Measurements from ENCODE around the gene DIS3L2.

DIS3L2 gene

GRCh38 chr2:232234922-232235615 is 273.6 kb downstream of the DIS3L2 start:
- DNase-seq = no peak

DNA sequence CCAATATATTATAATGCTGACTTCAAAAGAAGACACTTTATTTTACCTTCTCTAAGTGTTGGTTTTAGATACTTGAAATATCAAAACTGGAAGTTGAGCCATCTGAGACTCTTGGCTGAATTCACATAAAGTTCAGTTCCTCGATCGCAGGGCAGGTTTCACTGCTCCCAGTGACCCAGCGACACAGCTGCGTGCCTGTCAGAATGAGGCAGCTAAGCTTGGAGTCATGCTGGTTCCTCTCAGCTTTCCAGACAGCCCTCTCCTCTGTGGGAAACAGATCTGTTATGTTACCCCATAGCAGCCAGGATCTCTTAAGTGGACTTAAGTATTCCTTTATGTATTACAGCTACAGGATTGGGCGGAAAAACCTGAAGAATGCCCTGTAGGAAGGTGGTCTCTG is 274.2 kb downstream of the DIS3L2 start:
- no peak for DNase-seq

- no peak for DNase-seq
Observed at GRCh38 chr2:232236200-232236599, 274.7 kb downstream of the DIS3L2 start.

GRCh38 chr2:232237464-232237863 is 276.0 kb downstream of the DIS3L2 start:
- DNase-seq = no peak

DNA sequence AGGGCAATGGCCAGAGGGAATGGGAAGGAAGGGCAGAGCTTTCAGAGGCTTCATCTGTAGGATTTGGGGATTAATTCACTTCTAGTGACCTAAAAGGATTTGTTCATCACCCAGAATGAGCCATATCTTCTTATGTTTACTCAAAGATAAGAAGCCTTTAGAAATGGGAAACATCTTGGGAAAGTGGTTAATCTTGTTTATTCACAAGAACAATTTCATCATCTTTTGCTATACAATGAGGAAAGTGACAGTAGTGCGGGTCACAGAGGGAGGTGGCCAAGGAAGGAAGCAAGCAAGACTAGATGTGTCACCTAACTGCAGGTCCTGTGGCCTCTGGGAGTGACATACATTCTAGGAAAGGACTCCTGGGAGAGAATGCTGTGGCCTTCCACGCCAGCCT is 276.6 kb downstream of the DIS3L2 start:
- no peak for DNase-seq

DNA sequence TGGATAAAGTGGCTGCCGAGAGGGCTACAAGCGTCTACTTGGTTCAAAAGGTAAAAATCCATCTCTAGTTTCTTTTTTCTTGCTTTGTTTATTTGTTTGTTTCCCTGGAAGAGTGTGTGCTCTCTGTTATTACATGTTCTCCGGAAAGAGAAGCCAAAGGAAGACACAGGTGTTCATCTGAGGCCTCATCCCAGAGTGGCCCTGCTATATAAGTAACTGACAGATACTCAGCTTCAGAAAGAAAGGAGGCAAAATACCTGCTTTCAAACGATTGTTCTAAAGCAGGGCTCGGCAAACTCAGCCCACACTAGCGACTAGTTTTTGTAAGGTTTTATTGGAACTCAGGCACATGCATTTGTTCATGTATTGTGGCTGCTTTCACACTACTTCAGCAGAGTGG is 277.1 kb downstream of the DIS3L2 start:
- DNase-seq = no peak

- no peak for DNase-seq
Observed at GRCh38 chr2:232239951-232240681, 278.6 kb downstream of the DIS3L2 start.

DNA sequence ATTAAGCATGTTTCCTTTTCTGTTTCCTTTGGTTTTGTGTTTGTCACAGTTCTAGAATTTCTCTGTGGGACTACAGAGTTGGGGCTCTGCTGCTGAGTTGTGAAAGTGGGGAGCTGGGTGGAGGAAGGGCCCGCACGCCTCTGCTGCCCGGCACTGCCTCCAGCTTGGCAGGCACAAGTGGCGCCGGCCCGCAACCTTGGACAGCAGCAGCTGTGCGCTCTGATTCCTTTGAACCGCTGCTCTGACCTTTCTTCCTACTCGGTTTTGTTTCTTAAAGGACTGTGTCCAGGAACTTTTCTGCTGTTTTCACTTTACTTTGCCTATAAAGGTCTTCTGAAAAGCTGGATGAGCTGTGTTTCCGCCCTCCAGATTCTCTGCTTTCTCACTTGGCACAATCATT is 279.4 kb downstream of the DIS3L2 start:
- no peak for DNase-seq

GRCh38 chr2:232242316-232242715 is 280.8 kb downstream of the DIS3L2 start:
- DNase-seq = no peak

- no peak for DNase-seq
Observed at GRCh38 chr2:232245111-232245510, 283.6 kb downstream of the DIS3L2 start.

GRCh38 chr2:232246245-232246644 is 284.7 kb downstream of the DIS3L2 start:
- DNase-seq = no peak

- no peak for DNase-seq
Observed at GRCh38 chr2:232249096-232249495, 287.6 kb downstream of the DIS3L2 start.

DNA sequence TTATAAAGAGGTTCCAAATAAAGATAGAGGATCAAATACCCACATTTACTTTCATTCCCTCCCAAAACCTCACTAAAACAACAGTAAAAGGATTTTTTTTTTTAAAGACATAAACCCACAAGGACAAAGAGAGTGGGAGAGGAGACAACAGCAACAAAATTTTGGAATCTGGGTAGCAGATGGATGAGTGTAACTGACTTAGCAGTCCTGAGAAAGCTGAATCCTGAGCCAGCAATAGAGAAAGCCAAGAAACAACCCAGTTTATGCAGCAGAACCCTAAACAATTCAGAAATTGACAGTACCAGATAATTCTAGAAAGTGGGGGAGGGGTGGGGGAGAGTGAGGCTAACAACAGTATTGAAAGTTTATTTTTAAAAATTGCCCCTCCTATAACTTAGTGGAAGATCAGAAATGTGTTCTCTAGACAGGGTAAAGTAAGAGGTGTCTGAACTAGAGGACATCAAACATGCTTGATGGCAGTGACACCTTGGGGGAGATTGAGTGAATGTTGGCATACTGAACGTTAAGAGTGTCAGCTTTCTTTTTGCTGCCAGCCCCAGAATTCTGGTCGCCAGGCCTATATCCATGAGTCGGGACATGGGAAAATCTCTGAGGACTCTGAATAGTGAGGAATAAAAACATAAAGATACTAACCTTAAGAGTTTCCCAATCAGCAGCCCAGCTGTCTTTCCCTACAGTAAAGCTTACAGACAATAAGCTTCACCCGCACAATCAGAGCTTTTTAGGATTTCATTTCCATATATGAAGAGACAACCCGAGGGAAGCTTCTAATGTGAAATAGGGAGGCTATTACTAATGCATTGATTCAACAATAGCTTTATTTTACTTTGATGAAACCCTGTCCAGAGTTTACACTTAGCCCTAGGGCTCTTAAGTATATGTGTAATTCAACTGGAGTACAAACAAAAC is 289.0 kb downstream of the DIS3L2 start:
- no peak for DNase-seq

- no peak for DNase-seq
Observed at GRCh38 chr2:232255033-232255432, 293.5 kb downstream of the DIS3L2 start.

- DNase-seq = no peak
Observed at GRCh38 chr2:232260075-232260474, 298.6 kb downstream of the DIS3L2 start.

DNA sequence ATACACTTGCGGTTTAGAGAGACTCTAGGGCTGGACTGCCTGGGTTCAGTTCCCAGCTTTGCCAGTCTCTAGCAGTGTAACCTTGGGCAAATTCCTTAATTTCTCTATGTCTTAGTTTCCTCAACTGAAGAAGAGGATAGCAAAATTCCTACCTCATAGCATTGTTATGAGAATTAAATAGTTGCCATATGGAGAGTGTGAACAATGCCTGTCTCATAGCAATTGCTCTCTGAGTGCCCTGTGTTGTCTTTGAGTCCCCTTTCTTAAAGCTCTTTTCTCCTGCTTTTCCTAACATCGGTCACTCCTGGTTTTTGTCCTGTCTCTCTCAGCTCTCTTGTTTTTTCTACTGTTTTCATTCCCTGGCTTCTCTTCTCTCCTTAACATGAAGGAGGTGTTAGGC is 300.3 kb downstream of the DIS3L2 start:
- no peak for DNase-seq

GRCh38 chr2:232263295-232263694 is 301.8 kb downstream of the DIS3L2 start:
- no peak for DNase-seq

DNA sequence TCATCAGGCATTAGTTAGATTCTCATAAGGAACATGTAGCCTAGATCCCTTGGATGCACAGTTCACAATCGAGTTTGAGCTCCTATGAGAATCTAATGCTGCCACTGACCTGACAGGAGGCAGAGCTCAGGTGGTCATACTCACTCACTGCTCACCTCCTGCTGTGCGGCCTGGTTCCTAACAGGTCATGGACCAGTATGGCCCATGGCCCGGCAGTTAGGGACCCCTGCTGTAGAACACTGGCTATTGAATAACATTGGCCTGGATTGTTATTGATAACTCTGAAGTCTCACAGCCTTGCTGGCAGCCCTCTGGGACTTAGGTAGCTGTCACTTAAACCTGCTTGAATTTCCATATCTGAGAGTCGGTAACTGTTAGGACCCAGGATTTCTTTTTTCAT is 302.6 kb downstream of the DIS3L2 start:
- DNase-seq = no peak

DNA sequence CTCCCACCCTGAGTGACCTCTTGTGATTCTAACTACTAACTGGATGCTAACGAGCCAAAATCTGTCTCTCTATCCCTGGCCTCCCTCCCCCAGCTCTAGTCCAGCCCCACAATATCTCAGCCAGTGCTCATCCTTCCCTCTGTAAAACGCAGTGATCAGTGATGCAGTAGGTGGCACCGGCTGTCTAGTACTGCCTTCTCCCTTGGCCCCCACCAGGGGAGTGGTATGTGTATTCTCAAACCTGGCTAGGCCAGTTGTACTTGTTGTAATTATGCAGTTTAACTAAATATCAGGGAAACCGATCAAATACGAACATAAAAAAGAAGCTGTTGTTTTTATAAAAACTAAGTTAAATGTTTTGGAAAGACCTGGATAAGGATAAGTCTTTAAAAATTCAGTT is 303.8 kb downstream of the DIS3L2 start:
- DNase-seq = no peak

- DNase-seq = no peak
Observed at GRCh38 chr2:232268636-232269165, 307.2 kb downstream of the DIS3L2 start.

DNA sequence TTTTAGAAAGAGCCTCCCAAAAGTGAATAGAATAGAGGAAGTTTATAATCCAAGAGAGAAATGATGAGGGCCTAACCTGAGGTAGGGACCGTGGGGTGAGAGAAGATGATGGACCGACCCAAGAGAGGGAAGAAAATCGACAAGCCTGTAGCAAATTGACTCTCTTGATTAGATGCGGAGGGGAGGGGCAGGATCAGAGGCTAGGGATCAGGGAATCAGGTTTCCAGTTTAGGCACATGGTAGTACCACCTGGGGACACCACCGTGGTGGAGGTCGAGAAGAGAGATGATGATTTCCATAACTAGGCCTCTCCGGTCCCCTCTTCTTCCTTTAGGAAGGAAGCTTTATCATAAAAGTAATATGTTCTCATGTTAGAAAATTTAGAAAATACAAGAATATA is 308.4 kb downstream of the DIS3L2 start:
- DNase-seq = no peak

DNA sequence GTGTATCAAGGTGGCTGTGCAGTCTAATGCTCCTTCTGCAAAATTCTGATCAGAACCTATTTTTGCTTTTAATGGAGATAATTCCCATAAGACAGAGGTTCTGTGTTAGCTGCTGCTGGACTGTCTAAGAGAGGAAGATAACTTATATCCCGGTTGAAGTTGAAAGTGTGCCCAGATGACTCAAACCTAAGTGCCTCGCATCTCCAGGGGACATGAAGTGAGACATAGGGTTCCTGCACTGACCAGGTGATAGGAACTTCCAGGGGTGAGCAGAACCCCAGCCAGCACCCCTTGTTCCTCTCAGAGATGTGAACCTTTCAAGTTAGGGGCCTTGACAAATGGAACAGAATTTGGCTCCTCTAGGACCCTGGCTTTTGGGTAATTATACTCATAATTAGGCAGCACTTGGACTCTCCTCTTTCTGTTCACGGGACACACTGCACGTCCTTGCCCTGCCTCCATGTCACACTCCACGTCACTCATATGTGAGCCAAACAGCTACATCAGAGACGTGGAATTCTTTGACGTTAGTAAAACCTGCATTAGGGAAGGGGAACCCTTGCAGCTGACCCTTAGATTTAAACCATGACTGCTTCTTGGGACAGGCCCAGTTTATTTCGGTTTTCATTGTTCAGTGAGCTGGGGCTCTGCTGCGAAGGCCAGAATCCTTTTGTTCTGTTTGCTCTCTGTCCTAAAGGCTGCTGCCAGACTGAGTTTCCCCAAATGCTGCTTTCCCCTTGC is 312.6 kb downstream of the DIS3L2 start:
- no peak for DNase-seq

DNA sequence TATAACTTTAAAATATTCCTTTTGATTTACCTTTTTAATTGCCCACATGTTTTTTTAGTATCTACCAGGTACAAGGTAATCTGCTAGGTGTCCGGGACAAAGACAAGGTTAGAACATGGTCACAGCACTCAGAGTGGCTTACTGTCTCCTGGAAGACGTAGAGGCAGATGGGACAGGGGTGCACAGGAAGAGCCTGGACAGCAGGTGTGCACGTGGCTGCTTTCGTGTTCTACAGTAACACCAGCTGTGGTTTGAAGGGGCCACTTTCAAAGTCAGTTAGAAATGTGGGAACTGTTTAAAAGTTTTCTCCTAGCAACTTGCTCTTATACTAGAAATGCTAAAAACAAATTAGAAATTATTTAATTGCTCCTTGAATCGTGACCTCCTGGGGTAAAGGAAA is 314.2 kb downstream of the DIS3L2 start:
- DNase-seq = no peak
